CD4-positive, alpha-beta T cell treated with Interleukin-15 for 1 hour (primary cell): ENCODE data around the gene WDR31.
"Not testable (repeated sequence)": the region's sequence is repeated elsewhere in the genome, so short reads cannot be mapped to it uniquely, and the experiment has no call there.

Source experiments
- DNase-seq: peaks from one replicate; pipeline ENCODE4 v3.0.0-alpha.2; 2020

The WDR31 gene

DNA sequence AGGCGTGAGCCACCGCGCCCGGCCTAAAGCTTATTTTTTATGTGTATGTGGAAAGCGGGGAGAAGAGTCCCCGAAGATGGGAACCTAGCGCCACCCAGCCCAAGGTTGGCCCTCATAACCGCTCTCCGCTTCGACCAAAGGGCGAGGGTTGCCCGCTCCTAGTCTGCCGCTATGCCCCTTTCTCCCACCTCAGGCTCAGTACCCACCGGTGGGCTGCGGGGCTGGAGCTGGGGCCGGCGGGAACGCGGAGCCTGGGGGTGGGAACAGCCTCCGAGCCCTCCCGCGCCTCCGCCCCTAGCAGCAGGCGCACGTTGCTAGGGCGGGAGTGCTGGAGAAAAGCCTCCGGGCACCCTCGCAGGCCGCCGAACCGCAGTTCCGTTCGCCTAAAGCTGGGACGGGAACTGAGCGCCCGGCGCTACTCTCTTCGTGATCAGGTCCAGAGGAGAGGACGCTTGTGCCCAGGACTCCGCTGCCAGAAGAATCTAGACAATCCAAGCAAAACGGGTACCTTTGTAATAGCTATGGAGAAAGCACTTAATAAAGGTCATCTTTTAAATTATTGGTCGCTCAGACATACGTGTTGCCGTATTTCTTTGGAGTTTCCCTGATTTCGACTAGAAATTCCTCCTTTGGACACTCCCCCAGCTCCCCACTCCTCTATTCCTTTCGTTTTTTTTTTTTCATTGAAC lies at the start of gene WDR31:
Gene WDR31 (minus strand): TSS at position 265 of the 689 bp plus-strand sequence. CDS start 8,253 bp downstream, outside the sequence.
- peak; percentile 78 for DNase-seq

DNA sequence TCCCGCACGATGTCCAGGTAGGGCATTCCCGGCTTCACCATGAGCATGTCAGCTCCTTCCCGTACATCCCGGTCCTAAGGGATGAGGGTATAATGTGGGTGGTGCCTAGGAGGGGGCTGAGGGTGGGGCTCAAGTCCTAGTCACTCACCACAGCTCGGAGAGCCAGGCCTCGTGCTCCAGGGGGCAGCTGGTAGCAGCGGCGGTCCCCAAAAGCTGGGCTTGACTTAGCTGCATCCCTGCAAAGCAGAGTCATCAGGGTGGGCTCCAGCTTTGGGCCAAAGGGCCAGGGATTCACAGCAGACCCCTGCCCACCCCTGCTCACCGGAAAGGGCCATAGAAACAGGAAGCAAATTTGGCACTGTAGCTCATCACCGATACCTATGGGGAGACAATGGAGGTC lies 49.4 kb upstream of the WDR31 start:
- no peak for DNase-seq

DNA sequence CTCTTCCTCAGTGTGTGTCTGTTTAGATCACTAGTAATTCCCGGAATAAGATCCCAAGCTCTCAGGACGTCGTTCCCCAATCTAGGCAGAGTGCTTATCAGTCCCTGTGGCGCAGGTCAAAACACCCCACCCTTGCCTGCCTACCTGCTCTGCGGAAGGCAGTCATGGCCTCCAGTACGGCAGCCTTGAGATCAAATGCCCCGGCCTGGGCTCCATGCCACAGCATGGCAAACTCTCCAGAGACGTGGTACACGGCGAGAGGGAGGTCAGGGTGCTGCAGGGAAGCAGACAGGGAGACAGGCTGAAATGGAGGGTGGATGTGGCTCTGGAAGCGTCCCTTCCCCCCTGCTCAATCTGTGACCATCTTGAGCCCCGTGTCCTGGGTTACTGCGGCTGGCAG lies 48.8 kb upstream of the WDR31 start:
- DNase-seq: no peak

DNA sequence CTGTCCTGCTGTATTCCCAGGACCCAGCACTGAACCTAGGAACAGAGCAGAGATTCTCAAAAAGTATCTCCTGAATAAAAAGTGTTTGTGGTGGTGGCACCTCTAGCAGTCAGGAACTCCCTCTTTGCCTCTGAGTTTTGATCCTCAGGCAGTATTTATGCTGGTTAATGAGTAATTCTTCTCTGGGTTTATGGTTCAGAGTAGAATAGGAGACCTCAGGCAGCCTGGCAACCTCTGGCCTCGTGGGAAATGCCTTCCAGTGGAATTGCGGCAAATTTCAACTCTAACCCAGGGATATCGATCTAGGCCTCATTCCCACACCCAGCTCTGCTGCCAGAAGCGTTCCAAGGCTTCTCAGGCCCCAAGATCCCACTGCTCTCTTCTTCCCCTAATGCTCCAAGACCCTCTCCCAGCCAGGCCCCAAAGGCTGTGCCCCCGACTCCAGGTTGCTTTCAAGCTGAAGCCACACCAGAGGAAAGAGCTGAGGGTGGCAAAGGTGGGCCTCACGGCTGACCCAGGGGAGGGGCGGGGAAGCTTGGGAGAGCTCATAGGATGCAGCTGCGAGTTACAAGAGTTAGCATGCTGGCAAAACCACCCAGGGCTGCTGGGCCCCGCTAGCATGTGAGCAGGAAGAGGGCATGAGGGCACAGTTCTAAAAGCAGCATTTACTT lies 47.6 kb upstream of the WDR31 start:
- DNase-seq: no peak

DNA sequence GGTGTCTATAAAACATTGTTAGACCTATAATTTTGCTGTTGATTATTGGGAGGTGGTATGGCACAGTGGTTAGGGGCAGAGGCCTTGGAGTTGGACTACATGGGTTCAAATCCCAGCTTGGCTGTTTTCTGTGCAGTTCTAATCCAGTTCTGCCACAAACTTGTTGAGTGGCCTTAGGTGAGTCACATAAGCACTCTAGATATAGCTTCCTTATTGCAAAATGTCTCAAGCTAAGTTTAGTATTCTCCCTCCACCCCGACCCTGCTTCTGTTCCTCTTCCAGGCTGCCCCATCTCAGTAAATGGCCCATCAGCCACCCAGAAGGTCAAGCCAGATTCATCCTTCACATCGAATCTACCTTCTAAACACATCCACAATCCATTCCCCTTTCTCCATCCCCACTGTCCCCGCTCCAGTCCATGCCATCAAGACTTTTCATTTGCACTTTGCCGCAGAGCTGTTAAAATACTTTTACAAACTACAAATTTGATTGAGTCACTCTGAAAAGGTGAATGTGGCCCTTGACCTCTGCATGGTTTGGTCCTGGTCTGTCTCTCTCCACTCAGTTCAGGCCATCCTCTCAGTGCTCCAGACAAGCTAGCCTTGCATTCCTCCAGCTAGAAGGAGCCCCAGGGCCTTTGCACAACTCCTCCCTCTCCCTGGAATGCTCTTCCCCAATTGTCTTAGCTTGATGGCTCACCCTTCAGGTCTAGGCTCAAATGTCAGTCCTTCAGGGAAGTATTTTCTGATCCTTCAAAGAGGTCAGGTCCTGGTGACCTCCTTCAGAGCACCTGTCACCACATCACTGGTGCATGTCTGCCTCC lies 46.7 kb upstream of the WDR31 start:
- DNase-seq: no peak

DNA sequence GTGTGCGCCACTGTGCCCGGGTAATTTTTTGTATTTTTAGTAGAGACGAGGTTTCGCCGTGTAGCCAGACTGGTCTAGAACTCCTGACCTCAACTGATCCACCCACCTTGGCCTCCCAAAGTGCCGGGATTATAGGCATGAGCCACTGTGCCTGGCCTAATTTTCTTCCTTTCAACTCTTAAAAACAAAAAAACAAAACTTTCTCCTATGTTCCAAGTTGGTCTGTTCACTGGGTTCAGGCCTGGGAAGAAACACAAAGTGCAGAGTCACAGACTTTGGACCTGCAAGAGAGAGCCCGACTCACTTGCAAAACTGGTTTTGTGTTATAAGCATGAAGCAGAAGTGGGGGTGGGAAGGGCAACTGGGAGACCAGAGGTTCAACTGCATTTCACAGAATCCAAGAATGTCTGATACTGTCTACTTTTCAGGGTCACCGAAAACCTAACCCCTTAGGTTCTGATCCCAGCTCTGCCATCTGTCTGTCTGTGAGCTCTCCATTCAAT lies 41.9 kb upstream of the WDR31 start:
- DNase-seq: no peak

DNA sequence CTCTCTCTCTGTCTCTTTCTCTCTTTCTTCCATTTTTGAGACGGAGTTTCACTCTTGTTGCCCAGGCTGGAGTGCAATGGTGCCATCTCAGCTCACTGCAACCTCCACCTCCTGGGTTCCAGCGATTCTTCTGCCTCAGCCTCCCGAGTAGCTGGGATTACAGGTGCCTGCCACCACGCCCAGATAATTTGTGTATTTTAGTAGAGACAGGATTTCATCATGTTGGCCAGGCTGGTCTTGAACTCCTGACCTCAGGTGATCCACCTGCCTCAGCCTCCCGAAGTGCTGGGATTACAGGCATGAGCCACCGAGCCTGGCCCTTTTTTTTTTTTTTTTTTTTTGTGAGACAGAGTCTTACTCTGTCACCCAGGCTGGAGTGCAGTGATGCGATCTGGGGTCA lies 41.4 kb upstream of the WDR31 start:
- not testable (repeated sequence) for DNase-seq

DNA sequence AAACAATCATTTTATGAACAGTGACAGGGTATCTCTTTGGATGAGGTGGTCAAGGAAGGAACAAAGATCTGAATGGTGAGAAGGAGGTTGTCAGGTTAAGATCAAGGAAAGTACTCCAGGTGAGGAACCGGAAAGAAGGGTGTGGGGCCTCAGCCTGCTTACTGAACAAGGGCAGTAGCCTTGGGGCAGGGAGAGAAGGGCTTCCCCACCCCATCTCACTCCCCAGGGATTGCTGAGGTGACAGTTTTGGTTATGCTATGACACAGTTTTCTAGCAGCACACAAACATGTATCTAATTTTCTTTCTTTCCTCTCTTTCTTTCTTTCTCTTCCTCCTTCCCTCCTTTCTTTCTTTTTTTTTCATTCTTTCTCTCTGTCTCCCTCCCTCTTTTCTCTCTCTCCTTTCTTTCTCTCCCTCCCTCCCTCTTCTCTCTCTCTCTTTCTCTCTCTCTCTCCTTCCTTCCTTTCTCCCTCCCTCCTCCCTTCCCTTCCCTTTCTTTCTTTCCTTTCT lies 40.8 kb upstream of the WDR31 start:
- DNase-seq: no peak

DNA sequence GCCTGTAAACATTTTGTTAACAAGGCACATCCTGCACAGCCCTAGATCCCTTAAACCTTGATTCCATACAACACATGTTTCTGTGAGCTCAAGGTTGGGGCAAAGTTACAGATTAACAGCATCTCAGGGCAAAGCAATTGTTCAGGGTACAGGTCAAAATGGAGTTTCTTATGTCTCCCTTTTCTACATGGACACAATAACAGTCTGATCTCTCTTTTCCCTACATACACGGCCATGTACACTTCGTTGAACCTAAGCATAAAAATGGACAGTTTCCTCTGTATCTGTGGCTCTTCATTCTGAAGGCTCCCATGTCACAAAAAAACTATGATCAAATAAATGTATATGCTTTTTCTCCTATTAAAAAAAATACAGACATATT lies 39.7 kb upstream of the WDR31 start:
- not testable (repeated sequence) for DNase-seq

DNA sequence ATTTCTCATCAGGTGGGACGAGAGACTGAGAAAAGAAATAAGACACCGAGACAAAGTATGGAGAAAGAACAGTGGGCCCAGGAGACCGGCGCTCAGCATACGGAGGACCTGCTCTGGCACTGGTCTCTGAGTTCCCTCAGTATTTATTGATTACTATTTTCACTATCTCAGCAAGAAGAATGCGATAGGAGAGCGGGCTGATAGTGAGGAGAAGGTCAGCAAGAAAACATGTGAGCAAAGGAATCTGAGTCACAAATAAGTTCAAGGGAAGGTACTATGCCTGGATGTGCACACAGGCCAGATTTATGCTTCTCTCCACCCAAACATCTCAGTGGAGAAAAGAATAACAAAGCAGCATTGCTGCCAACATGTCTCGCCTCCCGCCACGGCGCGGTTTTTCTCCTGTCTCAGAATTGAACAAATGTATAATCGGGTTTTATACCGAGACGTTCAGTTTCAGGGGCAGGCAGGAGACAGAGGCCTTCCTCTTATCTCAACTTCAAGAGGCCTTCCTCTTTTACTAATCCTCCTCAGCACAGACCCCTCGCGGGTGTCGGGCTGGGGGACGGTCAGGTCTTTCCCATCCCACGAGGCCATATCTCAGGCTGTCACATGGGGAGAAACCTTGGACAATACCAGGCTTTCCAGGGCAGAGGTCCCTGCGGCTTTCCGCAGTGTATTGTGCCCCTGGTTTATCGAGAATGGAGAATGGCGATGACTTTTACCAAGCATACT lies 39.2 kb upstream of the WDR31 start:
- not testable (repeated sequence) for DNase-seq

DNA sequence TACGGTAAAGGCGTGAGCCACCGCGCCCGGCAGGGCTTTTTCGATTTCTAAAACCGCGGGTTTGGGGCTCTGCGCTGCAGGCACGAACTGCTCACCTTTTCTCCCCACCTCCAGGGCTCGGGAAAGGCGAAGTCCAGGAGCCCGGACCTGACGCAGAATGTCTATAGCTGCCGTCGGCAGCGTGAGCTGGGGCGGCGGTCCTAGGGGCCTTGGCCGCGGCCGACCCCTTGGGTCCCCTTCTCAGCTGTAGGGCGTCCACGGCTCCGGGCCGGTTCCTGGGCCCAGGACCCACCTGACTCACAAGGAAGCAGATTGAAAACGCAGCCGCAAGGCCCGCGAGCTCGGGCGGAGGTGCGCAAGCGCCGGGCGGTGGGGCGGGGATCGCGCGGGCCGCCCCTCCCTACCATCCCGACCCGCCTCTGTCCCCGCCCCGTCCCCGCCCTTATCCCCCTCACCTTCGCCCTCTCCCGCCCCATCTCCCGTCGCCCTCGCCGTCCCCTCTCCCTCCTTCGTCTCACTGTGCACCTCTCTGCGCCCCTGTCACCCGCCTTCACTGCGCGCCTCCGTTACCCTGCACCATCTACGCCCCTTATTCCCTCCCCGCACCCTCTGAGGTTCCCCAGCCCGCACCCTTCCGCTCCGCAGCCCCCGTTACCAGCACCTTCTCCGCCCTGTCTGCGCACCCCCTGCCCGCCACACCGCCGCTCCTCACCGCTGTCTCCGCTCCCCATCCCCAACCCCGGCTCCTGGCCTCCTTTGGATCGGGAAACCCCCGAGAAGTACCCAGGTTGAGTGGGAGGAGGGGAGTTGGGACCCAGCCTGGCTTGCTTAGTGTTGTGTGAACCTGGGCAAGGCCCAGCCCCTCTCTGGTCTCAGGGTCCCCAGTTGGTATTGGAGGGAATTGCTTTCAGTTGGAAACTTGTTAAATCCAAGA lies 36.8 kb upstream of the WDR31 start, which contains the start of gene HDHD3:
Gene HDHD3 (minus strand): TSS at position 353 of the 934 bp plus-strand sequence. CDS start 2,632 bp downstream, outside the sequence.
- peak; percentile 81 for DNase-seq

DNA sequence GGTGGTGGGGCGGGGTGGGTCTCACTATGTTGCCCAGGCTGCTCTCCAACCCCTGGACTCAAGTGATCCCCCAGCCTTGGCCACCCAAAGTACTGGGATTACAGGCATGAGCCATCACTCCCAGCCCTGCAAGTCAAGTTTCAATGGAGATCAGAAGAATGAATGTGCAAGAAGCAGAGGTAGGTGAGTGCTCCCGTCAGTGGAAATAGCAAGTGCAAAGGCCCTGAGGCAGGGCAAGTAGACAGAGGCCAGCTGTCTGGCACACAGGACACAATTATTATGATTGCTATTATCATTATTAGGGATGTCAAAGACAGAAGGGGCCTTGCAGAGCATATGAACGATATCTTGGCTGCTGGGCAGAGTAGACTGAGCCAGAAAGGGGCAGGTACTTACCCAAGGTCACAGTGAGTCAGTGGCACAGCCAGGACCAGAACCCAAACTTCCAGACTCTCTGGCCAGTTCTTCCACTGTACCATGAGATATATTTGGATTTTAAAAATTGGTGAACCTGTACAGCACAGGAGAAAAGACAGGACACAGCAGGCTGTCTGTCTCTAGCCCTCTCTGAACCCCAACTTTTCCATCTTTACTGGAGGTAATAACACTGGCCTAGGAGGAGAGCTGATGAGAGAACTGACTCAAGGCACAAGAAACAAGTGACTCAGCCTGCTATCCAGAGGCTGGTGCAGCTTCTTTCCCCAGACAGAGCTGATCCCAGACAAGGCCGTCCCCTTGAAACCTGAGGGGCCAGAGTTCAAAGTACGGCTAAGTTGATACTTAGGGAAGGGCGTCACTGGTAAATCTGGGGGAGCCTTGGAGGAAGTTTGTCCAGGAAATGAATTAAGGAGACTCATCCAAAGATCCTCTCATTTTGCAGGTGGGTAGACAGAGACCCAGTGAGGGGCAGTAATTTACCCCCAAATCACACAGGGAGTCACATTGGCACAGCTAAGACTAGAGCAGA lies 35.3 kb upstream of the WDR31 start:
- DNase-seq: no peak

DNA sequence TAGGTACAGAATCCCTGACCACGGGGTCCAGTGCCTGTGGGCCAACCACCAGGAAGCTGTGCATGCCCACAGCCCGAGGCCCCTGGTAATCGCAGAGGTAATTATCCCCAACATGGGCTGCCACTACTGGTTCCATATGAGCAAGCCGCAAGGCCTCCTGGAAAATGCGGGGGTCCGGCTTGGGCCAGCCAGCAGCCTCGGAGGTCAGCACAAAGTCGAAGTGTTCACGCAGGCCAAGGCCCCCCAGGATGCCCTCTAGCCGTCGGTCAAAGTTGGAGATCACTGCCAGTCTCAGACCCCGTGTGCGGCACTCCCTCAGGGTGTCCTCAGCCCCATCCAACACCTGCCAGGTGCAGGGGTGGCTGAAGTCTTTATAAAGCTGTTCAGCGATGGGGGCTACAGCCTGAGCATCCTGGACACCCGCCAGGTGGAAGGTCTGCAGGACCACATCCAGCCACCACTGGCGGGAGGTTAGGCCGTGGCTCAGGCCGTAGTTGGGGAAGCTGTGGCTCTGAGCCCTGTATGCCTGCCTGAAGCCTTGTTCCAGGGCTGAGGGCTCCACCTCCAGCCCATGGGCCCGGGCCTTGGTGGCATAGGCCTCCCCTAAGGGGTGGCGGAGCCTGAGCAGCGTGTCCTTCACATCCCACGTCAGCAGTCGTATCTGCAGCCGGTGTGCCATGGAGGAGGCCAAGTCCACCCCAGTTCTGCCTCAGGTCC lies 33.8 kb upstream of the WDR31 start:
- no peak for DNase-seq

DNA sequence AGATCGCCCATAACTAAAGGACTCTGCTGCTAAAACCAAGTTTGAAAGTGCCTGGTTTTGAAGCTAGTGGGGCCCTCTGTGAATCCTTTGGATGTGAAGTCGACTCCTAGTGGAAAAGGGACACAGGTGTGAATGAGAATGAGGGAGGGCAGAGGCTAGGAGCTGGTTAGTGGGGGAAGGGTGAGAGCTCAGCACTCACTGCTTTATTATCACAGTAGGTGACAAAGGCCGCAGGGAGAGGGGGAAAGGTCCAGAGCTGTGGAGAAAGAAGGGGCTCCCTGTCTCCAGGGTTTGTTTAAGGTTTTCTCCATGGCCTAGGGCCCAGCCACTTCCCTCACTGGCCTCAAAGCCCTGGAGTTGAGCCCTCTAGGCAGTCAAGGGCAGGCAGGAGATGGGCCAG lies 33.2 kb upstream of the WDR31 start:
- DNase-seq: no peak

DNA sequence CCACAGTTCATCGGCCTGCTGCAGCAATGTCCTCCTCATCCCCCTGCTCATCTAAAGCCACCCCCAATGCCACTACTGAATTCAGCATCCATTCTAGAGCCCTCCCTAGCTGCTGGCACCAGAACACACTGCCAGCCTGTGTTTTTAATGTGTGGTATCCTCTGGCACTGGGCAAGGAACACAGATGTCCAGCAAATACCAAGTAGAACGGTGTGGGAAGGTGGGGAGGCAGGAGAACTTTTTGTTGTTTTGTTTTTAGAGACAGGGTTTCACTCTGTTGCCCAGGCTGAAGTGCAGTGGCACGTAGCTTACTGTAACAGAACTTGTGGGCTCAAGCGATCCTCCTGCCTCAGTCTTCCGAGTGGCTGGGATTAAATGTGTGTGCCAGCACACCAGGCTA lies 32.0 kb upstream of the WDR31 start:
- DNase-seq: no peak

DNA sequence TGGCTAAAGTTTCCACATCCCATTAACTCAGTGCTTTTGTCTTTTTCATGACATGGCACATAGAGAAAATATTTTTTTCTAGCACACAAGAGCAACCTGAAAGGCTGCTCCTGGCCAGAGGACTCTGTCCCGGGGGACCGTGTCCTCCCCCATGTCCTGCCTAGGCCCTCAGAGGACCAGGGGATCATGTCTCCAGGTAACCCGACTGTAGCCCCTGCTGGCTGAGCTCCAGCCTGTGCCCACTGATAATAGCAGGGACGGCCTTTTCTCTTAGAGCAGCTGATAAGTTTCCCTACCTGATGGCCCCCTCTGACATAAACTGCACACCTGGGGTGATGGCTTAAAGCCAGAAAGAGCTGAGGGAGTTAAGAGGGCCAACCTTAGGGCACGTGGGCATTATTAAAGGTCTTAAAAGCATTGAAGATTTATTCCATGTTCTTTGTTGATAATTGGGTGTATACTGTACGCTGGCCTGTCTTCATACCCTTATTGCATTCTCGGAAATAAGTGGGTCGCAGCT lies 30.8 kb upstream of the WDR31 start:
- DNase-seq: no peak

DNA sequence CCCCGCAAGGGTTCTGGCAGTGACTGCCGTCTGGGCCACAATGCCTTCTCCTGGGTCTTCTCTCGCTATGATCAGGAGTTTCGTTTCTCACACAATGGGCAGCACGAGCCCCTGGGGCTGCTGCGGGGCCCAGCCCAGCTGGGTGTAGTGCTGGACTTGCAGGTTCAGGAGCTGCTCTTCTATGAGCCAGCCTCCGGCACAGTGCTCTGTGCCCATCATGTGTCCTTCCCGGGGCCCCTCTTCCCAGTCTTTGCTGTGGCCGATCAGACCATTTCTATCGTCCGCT lies 29.7 kb upstream of the WDR31 start:
- DNase-seq: no peak

DNA sequence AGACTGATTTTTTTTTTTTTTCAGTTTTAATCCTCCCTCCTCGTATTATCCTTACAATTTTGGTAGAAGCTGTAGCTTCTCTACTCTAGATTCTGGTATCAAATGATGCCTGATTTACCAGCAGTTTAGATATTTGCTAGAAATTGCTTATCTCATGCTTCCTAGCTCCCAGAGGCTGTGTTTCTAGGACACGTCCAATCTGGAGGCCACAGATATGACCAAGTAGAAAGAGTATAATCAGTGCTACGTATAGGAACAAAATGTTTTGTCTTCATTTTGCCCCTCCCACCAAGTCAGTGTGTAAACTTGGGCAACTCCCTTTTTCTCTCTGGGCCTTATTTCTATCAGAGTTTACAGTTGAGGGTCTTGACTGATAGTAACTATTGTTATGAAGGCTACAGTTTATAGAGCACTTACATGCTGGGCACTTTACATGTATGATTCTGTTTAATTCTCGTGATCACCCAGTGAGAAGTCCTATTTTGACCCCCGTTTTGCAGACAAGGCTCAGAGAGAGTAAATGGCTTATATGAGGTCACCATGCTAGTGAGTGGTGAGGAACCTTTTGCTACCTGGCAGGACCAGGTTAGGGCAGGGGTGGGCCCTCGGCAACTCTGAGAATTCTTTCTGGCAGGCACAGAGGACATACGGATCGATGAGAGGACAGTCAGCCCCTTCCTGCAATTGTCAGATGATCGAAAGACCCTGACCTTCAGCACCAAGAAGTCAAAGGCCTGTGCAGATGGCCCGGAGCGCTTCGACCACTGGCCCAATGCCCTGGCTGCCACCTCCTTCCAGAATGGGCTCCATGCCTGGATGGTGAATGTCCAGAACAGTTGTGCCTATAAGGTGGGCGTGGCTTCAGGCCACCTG lies 29.1 kb upstream of the WDR31 start:
- no peak for DNase-seq
